ENCODE measurements around the gene TXNDC12.

Gene TXNDC12

GRCh38 chr1:51990478-51990965 lies 64.5 kb downstream of the TXNDC12 start, which contains the start of gene RAB3B:
RAB3B (minus strand) TSS chr1:51990700; CDS start chr1:51977117, 13,583 bp downstream.
- peak; percentile 90 for DNase-seq

DNA sequence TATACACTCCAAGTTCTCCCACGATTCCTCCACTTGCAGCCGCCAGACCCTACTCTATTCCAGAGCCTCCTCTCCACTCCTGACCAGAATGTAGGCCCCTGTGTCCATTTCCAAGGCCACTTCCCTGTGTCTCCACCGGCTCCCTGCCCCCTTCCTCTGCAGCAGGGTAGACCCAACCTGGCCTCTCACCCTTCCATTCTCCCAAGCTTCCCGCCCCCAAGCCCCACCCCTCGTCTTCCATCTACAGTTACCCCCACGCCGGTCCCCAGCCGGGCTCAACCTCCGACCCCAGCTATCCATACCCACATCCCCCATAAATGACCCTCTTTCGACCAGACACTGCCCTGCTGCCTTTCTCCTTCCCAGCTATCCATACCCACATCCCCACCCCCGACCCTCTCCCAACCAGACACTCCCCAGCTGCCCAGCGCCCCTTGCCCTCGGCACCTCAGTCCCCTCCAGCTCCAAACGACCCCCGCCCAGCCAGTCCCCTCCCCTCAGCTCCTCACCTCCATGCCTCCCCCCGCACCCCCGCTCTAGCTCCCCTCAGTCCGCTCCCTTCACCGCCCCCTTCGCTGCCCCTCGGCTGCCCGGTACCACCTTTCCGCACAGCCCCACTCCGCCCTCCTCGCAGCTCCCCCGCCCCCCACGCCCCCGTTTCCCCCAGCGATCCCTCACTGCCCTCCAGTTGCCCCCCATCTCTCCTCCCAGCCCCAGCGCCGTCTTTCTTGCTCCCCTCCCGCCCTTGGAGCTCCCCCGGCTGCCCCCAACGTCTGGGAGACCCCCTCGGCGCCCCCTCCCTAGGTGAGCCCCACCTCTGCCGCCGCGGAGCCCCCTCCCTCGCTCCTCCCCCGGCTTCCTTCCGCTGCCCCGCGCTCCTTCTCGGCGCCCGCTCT lies 65.2 kb downstream of the TXNDC12 start:
- no peak for DNase-seq

DNA sequence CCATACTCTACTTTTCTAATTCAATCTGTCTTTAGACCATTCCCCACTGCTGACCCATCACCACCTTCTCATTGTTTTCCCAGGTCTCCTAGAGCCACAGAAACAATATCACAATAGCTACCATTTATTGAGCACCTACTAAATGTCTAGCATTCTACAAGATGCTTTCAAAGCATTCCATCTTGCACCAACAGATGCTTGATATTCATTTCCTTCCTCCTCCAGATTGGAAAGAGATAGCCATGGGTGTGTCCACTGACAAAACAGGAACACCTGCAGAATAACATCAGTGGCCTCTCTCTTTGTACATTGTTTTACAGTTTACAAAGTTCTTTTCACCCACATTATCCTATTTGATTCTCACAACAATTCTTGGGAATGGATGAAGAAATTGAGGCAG lies 66.7 kb downstream of the TXNDC12 start:
- no peak for DNase-seq

- no peak for DNase-seq
Measured at GRCh38 chr1:51986718-51987117, 68.3 kb downstream of the TXNDC12 start.

DNA sequence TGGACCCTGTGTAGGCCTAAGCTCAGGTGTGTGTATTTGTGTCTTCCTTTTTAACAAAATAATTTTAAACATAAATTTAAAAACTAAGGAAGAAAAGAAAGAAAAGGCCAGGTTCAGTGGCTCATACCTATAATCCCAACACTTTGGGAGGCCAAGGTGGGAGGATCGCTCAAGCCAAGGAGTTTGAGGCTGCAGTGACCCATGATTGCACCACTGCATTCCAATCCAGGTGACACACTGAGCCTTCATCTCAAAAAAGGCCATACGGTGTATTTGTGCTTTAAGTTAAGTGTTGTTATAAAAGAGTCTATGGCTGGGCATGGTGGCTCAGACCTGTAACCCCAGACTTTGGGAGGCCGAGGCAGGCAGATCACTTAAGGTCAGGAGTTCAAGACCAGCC lies 72.8 kb downstream of the TXNDC12 start:
- no peak for DNase-seq

GRCh38 chr1:51981555-51981954 lies 73.4 kb downstream of the TXNDC12 start:
- no peak for DNase-seq

GRCh38 chr1:51978099-51978498 lies 76.9 kb downstream of the TXNDC12 start:
- no peak for DNase-seq

- peak; percentile 81 for DNase-seq
Measured at GRCh38 chr1:51976846-51977602, 78.0 kb downstream of the TXNDC12 start.

DNA sequence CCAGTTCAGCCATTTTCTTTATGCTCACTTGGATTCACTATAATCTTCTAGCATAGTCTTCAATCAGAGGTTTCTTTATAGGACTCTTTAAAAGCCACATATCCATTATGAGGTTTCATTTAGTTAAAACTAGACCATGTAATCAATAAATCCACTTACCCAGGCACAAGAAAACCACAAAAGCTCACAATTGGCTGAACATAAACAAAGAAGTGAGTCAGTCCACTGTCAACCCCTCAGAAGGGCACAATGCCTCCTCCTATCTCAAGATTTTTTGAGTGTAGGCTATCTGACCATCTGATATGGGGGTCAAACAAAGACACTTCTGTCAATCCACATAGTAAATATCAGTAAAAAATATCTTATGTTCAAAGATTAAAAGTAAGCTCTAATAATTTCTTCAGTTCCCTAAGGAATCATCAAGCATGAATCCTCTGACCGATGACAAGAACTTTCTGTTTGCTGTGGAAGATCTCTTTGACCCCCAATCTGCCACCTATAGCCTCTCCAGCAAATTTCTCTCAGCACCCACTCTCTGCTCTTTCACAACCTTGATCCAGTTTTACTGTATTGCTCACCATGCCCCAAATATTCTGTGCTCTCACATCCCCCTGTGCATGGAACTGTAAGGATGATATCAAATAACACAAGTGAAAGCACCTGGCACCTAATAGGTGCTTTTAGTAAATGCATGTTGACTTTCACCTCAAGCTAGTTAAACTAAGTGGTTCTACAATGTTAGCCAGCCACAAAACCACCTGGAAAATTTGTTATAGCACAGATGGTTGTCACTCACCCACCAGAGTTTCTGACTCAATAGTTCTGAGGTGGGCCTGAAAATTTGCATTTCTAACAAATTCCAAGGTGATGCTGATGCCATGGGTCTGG lies 81.2 kb downstream of the TXNDC12 start:
- peak; percentile 85 for DNase-seq

Data from NCI-H774 (cell line).